Lower leg skin (tissue), 3 donors: ENCODE data around the gene HRH3.

Source experiments
- CTCF ChIP-seq, 3 donors: fragments of 450-650 bp; IDR thresholded peaks; one replicate each; pipeline ENCODE4 v1.5.1; 2016; ENCODE audit warnings: antibody characterized with exemption in 3 of 3, mild to moderate bottlenecking in 3 of 3, moderate library complexity in 2 of 3
- POLR2A ChIP-seq, 2 donors: fragments of 450-650 bp; IDR thresholded peaks; one replicate each; pipeline ENCODE4 v1.6.1; 2016 to 2017; ENCODE audit warnings: antibody characterized with exemption in 2 of 2, mild to moderate bottlenecking in 1 of 2, moderate library complexity in 1 of 2

DNA sequence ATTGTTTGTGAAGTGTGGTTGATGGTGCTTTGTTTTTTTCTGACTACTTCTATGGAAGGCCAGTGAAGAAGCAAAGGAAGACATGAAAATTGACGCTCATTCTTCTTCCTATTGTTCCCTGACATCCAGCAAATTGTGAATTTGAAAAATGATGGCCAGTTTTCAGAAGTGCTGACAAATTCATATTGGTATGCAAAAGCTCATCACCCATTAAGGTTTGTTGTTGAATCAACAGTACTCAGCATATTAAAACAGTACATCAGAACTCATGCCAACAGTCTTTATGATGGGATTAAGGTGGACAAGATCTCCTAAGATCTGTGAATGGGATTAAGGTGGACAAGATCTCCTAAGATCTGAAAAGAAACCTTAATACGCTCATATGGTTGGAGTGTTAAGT lies 38.3 kb downstream of the HRH3 start:
- TF ChIP-seq POLR2A (IDR thresholded peaks at IDR 0.05), result no peak
- no peak for TF ChIP-seq CTCF (IDR thresholded peaks at IDR 0.05)
